CD4-positive, alpha-beta T cell (primary cell): Measurements from ENCODE around the gene NEK4. TPM values are rescaled to one million over a fixed set of nuclear protein-coding genes. Genes with fewer than 3 reads are reported as not detected.

ENCODE experiments used
- ATAC-seq: fragments of 200-7000 bp; cut with Tn5 transposase; one replicate; pipeline ENCODE4 v1.10.0; 2022; ENCODE audit warnings: mild to moderate bottlenecking; ENCODE audit not compliant: poor library complexity
- CTCF ChIA-PET: fragments of 350-600 bp; sonication (Branson Sonifier 250); formaldehyde crosslinking; loops from one replicate; lab custom pipeline; 2021; ENCODE audit warnings: antibody characterized with exemption, inconsistent platforms; lab: Charles Lee
- POLR2A ChIA-PET: fragments of 350-600 bp; sonication (Branson Sonifier 250); formaldehyde crosslinking; loops from one replicate; lab custom pipeline; 2021; ENCODE audit warnings: antibody characterized with exemption, inconsistent platforms; lab: Charles Lee
- DNase-seq, 14 experiments: peaks; one replicate each; pipeline ENCODE4 v3.0.0-alpha.2; 2013 to 2020; ENCODE audit warnings: mixed read lengths in 2 of 14
- H3K27ac ChIP-seq, 2 donors: one replicate each; pipeline versions ENCODE4 v1.5.1 to v1.7.0; 2013; ENCODE audit warnings: low read length in 2 of 2, low read depth in 1 of 2, mild to moderate bottlenecking in 1 of 2
- H3K27me3 ChIP-seq, 2 experiments: 1 replicate in 1 of 2; 2 replicates in 1 of 2; pipeline versions ENCODE4 v1.6.1 to v1.7.0; 2013; ENCODE audit warnings: low read length in 2 of 2, control low read depth in 1 of 2, mild to moderate bottlenecking in 1 of 2, moderate library complexity in 1 of 2; ENCODE audit not compliant: insufficient read depth in 2 of 2, control insufficient read depth in 1 of 2
- H3K36me3 ChIP-seq: one replicate; pipeline ENCODE4 v1.6.1; 2013; ENCODE audit warnings: low read length, control low read depth; ENCODE audit not compliant: insufficient read depth
- H3K4me1 ChIP-seq: one replicate; pipeline ENCODE4 v1.6.1; 2013; ENCODE audit warnings: low read length, control low read depth; ENCODE audit not compliant: insufficient read depth
- H3K4me3 ChIP-seq: one replicate; pipeline ENCODE4 v1.5.1; 2013; ENCODE audit warnings: mild to moderate bottlenecking, low read length, moderate library complexity
- H3K9me3 ChIP-seq, 2 experiments: 1 replicate in 1 of 2; 2 replicates in 1 of 2; pipeline versions ENCODE4 v1.6.1 to v1.7.0; 2013; ENCODE audit warnings: low read length in 2 of 2, mild to moderate bottlenecking in 2 of 2, control low read depth in 1 of 2, moderate library complexity in 1 of 2; ENCODE audit not compliant: control insufficient read depth in 1 of 2, insufficient read depth in 1 of 2
- H3K27ac Mint-ChIP-seq: one replicate; pipeline ENCODE4 v1.8.0; 2020; ENCODE audit warnings: mixed read lengths
- H3K27me3 Mint-ChIP-seq: one replicate; pipeline ENCODE4 v1.8.0; 2021; ENCODE audit warnings: mixed read lengths
- H3K36me3 Mint-ChIP-seq: one replicate; pipeline ENCODE4 v1.8.0; 2021; ENCODE audit warnings: low read depth, mixed read lengths
- H3K4me1 Mint-ChIP-seq: one replicate; pipeline ENCODE4 v1.8.0; 2021; ENCODE audit warnings: low read depth, mixed read lengths
- H3K4me3 Mint-ChIP-seq: one replicate; pipeline ENCODE4 v1.8.0; 2020; ENCODE audit warnings: mild to moderate bottlenecking, mixed read lengths
- H3K9me3 Mint-ChIP-seq: one replicate; pipeline ENCODE4 v1.8.0; 2020; ENCODE audit warnings: mixed read lengths
- intact Hi-C, 2 experiments: fragments of 100-400 bp; cut with DNase I in 1 of 2; cut with micrococcal nuclease in 1 of 2; formaldehyde crosslinking; loops; one replicate each; pipeline versions ENCODE4 v1.15.1 to v1.9.0; 2023 to 2025; cut with DNase I, micrococcal nuclease
- total RNA-seq, 174 experiments: library from RNA in 2 of 174; stranded (reverse) in 2 of 174; gene quantifications; one replicate each; pipeline ENCODE4 v1.2.3 and lab custom pipeline; 2021 to 2026
- TF ChIP-seq, protein P1 (sequence below): fragments of 200-600 bp; IDR thresholded peaks from one replicate; pipeline ENCODE4 v1.8.0; 2022; ENCODE audit warnings: antibody characterized with exemption, mild to moderate bottlenecking

Gene NEK4
- total RNA-seq, 2 experiments from 2014 or later: 6.1 to 6.9 TPM

- intact Hi-C loops: no loop called here
- Histone ChIP-seq H3K4me1 (no peaks in the 10 kb centered on the region), H3K27ac (no peak overlapping the region), H3K4me3 (no peak overlapping the region), H3K36me3 (no peaks in the 10 kb centered on the region), H3K9me3 (no peaks in the 10 kb centered on the region), H3K27me3 (no peaks in the 10 kb centered on the region)
- POLR2A ChIA-PET: no interaction called here
- CTCF ChIA-PET: no interaction called here
- H3K4me3 Mint-ChIP-seq: no peak overlapping the region
- no peak for DNase-seq
- peaks cover 5% of the 10 kb centered on the region for H3K36me3 Mint-ChIP-seq
- no peak for ATAC-seq
- TF ChIP-seq, protein P1, sequence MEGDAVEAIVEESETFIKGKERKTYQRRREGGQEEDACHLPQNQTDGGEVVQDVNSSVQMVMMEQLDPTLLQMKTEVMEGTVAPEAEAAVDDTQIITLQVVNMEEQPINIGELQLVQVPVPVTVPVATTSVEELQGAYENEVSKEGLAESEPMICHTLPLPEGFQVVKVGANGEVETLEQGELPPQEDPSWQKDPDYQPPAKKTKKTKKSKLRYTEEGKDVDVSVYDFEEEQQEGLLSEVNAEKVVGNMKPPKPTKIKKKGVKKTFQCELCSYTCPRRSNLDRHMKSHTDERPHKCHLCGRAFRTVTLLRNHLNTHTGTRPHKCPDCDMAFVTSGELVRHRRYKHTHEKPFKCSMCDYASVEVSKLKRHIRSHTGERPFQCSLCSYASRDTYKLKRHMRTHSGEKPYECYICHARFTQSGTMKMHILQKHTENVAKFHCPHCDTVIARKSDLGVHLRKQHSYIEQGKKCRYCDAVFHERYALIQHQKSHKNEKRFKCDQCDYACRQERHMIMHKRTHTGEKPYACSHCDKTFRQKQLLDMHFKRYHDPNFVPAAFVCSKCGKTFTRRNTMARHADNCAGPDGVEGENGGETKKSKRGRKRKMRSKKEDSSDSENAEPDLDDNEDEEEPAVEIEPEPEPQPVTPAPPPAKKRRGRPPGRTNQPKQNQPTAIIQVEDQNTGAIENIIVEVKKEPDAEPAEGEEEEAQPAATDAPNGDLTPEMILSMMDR: no peak
- no peaks in the 10 kb centered on the region for H3K27me3 Mint-ChIP-seq
- no peaks in the 10 kb centered on the region for H3K4me1 Mint-ChIP-seq
- no peaks in the 10 kb centered on the region for H3K9me3 Mint-ChIP-seq
- H3K27ac Mint-ChIP-seq: no peak overlapping the region
Measured at GRCh38 chr3:52817221-52817620, 46.5 kb upstream of the NEK4 start.

DNA sequence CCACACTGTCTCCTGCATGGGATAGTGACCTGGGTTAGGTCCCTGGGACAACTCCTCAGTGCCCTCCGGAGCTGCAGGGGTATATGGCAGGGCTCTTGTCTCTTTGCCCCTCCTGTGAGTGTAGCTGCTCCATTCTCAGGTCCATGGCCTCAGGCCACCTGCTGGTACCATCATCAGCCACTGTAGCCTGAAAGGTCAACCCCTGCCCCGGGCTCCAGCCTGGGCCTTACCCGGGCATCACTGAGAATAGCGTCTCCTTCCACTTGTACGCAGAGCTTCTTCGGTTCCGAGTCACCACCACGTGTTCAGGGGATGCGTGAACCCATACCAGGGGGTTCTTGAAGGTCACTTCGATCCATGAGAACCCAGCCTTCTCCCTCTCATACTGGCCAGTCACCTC lies 45.9 kb upstream of the NEK4 start:
- no peak for ATAC-seq
- Histone ChIP-seq H3K36me3 (no peaks in the 10 kb centered on the region), H3K4me3 (no peak overlapping the region)

GRCh38 chr3:52816199-52816598 lies 45.5 kb upstream of the NEK4 start:
- no peak for DNase-seq
- H3K27me3 Mint-ChIP-seq: no peaks in the 10 kb centered on the region
- no peak overlapping the region for H3K27ac Mint-ChIP-seq
- no peaks in the 10 kb centered on the region for H3K36me3 ChIP-seq
- H3K36me3 Mint-ChIP-seq: peaks cover 4% of the 10 kb centered on the region
- H3K4me3 ChIP-seq: no peak overlapping the region
- H3K9me3 Mint-ChIP-seq: no peaks in the 10 kb centered on the region
- intact Hi-C loops: no loop called here
- H3K27ac ChIP-seq: no peak overlapping the region
- no peak for ATAC-seq
- no peaks in the 10 kb centered on the region for H3K4me1 Mint-ChIP-seq
- no peaks in the 10 kb centered on the region for H3K4me1 ChIP-seq
- no peaks in the 10 kb centered on the region for H3K9me3 ChIP-seq
- ChIA-PET POLR2A (no interaction called here), CTCF (no interaction called here)
- TF ChIP-seq, protein P1: no peak
- H3K27me3 ChIP-seq: no peaks in the 10 kb centered on the region
- no peak overlapping the region for H3K4me3 Mint-ChIP-seq

More for the DNA sequence above, 45.9 kb upstream of the NEK4 start:
- TF ChIP-seq, protein P1: no peak
- Mint-ChIP-seq H3K4me3 (no peak overlapping the region), H3K36me3 (peaks cover 5% of the 10 kb centered on the region), H3K27ac (no peak overlapping the region), H3K9me3 (no peaks in the 10 kb centered on the region), H3K27me3 (no peaks in the 10 kb centered on the region), H3K4me1 (no peaks in the 10 kb centered on the region)
- Histone ChIP-seq H3K27me3 (no peaks in the 10 kb centered on the region), H3K27ac (no peak overlapping the region), H3K4me1 (no peaks in the 10 kb centered on the region), H3K9me3 (no peaks in the 10 kb centered on the region)
- DNase-seq: no peak
- ChIA-PET CTCF (no interaction called here), POLR2A (no interaction called here)
- intact Hi-C loops: no loop called here
